ENCODE results near the gene CACNA1H.
"Not testable (repeated sequence)": the region's sequence is repeated elsewhere in the genome, so short reads cannot be mapped to it uniquely, and the experiment has no call there.

The CACNA1H gene

GRCh38 chr16:1230471-1231212 lies 77.7 kb downstream of the CACNA1H start:
- DNase-seq: not testable (repeated sequence)

GRCh38 chr16:1231301-1231700 lies 78.4 kb downstream of the CACNA1H start:
- DNase-seq: not testable (repeated sequence)

- DNase-seq: not testable (repeated sequence)
Measured at GRCh38 chr16:1232049-1232748, 79.3 kb downstream of the CACNA1H start.

- not testable (repeated sequence) for DNase-seq
Measured at GRCh38 chr16:1236659-1237058, 83.8 kb downstream of the CACNA1H start.

- no peak for DNase-seq
Measured at GRCh38 chr16:1237990-1238389, 85.1 kb downstream of the CACNA1H start.

GRCh38 chr16:1238909-1239308 lies 86.0 kb downstream of the CACNA1H start:
- not testable (repeated sequence) for DNase-seq

- DNase-seq: not testable (repeated sequence)
Measured at GRCh38 chr16:1239575-1239974, 86.7 kb downstream of the CACNA1H start.

- DNase-seq: not testable (repeated sequence)
Measured at GRCh38 chr16:1240436-1240835, 87.5 kb downstream of the CACNA1H start, which contains the start of gene TPSAB1. Gene TPSAB1, plus strand, starts transcription at chr16:1240705. Its CDS starts 234 bp downstream, at chr16:1240939.

- DNase-seq: not testable (repeated sequence)
Measured at GRCh38 chr16:1241081-1241480, 88.2 kb downstream of the CACNA1H start.

- DNase-seq: not testable (repeated sequence)
Measured at GRCh38 chr16:1243363-1243762, 90.5 kb downstream of the CACNA1H start.

- not testable (repeated sequence) for DNase-seq
Measured at GRCh38 chr16:1243907-1244850, 91.3 kb downstream of the CACNA1H start.

- peak; percentile 37 to 54 for DNase-seq
Measured at GRCh38 chr16:1244881-1245280, 92.0 kb downstream of the CACNA1H start.

GRCh38 chr16:1245452-1246020 lies 92.6 kb downstream of the CACNA1H start:
- DNase-seq: no peak

GRCh38 chr16:1247903-1248537 lies 95.1 kb downstream of the CACNA1H start:
- not testable (repeated sequence) for DNase-seq

- DNase-seq: not testable (repeated sequence)
Measured at GRCh38 chr16:1249031-1249755, 96.3 kb downstream of the CACNA1H start.

- DNase-seq: not testable (repeated sequence)
Measured at GRCh38 chr16:1253701-1254364, 100.9 kb downstream of the CACNA1H start.

- not testable (repeated sequence) for DNase-seq
Measured at GRCh38 chr16:1254821-1255220, 101.9 kb downstream of the CACNA1H start.

- not testable (repeated sequence) for DNase-seq
Measured at GRCh38 chr16:1255276-1256122, 102.6 kb downstream of the CACNA1H start, which contains the start of gene TPSD1. Gene TPSD1, plus strand, starts transcription at chr16:1256069. Its CDS starts 212 bp downstream, at chr16:1256281.

GRCh38 chr16:1256296-1256873 lies 103.5 kb downstream of the CACNA1H start:
- DNase-seq: not testable (repeated sequence)
